H1 (cell line): ENCODE results near the gene IL18RAP. TPM values are rescaled to one million over a fixed set of nuclear protein-coding genes. Genes with fewer than 3 reads are reported as not detected.

Experiments
- CTCF ChIA-PET: fragments of 300-600 bp; sonication (Branson Sonifier 250); formaldehyde crosslinking; loops from one replicate; lab custom pipeline; 2021; ENCODE audit not compliant: partially characterized antibody; lab: Charles Lee
- POLR2A ChIA-PET: fragments of 300-600 bp; sonication (Branson Sonifier 250); formaldehyde crosslinking; loops from one replicate; lab custom pipeline; 2021; ENCODE audit warnings: inconsistent platforms; ENCODE audit not compliant: partially characterized antibody; lab: Charles Lee
- DNase-seq, 2 experiments: peaks; one replicate each; pipeline versions ENCODE4 v3.0.0 to v3.0.0-alpha.2; 2010 to 2022; ENCODE audit warnings: low spot score in 2 of 2, low read depth in 1 of 2, mixed read lengths in 1 of 2
- FAIRE-seq: peaks from 2 replicates; lab custom pipeline; 2011; peaks lifted over from hg19 to GRCh38; lab: Jason Lieb, UNC
- H2AFZ ChIP-seq: 2 replicates; pipeline ENCODE4 v1.8.1; 2012; ENCODE audit warnings: low read length, inconsistent platforms
- H2AK5ac ChIP-seq: 2 replicates; pipeline ENCODE4 v1.6.1; 2013; ENCODE audit warnings: low read depth, low read length
- H2BK120ac ChIP-seq: replicated peaks from 2 replicates; pipeline ENCODE3; 2013; ENCODE audit warnings: low read depth, low read length, inconsistent platforms
- H2BK12ac ChIP-seq: 2 replicates; pipeline ENCODE4 v1.6.1; 2013; ENCODE audit warnings: low read depth, low read length
- H2BK15ac ChIP-seq: 2 replicates; pipeline ENCODE4 v1.6.1; 2013; ENCODE audit warnings: low read length
- H2BK20ac ChIP-seq: 2 replicates; pipeline ENCODE4 v1.6.1; 2013; ENCODE audit warnings: low read length
- H2BK5ac ChIP-seq: 2 replicates; pipeline ENCODE4 v1.6.1; 2013; ENCODE audit warnings: low read depth, low read length
- H3K14ac ChIP-seq: 2 replicates; pipeline ENCODE4 v1.6.1; 2013; ENCODE audit warnings: inconsistent platforms; ENCODE audit not compliant: insufficient read length
- H3K18ac ChIP-seq: 2 replicates; pipeline ENCODE4 v1.6.1; 2013; ENCODE audit warnings: low read length; ENCODE audit errors: extremely low read depth
- H3K23ac ChIP-seq: 2 replicates; pipeline ENCODE4 v1.6.1; 2013; ENCODE audit warnings: inconsistent platforms; ENCODE audit not compliant: insufficient read length
- H3K23me2 ChIP-seq: 2 replicates; pipeline ENCODE4 v1.6.1; 2013; ENCODE audit warnings: low read depth, low read length
- H3K27ac ChIP-seq: 2 replicates; pipeline ENCODE4 v1.6.1; 2011; ENCODE audit warnings: low read depth, low read length, inconsistent platforms
- H3K27me3 ChIP-seq, 4 experiments: replicated peaks in 1 of 4; 1 replicate in 1 of 4; 2 replicates in 3 of 4; pipeline versions ENCODE4 v1.6.1 to v1.8.1; 2011 to 2013; ENCODE audit warnings: low read length in 3 of 4, mild to moderate bottlenecking in 3 of 4, inconsistent platforms in 2 of 4, mixed read lengths in 2 of 4, moderate library complexity in 1 of 4; ENCODE audit not compliant: control insufficient read depth in 3 of 4, insufficient read depth in 3 of 4; ENCODE audit errors: extremely low read depth in 1 of 4
- H3K36me3 ChIP-seq, 4 experiments: 2 replicates each; pipeline versions ENCODE4 v1.6.1 to v1.8.1; 2011 to 2013; ENCODE audit warnings: mild to moderate bottlenecking in 4 of 4, low read length in 3 of 4, moderate library complexity in 2 of 4, control low read depth in 1 of 4, inconsistent platforms in 1 of 4; ENCODE audit not compliant: insufficient read depth in 4 of 4, control insufficient read depth in 2 of 4
- H3K4ac ChIP-seq: replicated peaks from 2 replicates; pipeline ENCODE3; 2013; ENCODE audit warnings: low read length, low read depth, mixed read lengths, inconsistent platforms; ENCODE audit not compliant: insufficient read length
- H3K4me1 ChIP-seq, 4 experiments: replicated peaks in 1 of 4; 1 replicate in 1 of 4; 2 replicates in 3 of 4; pipeline versions ENCODE4 v1.6.1 to v1.8.1; 2011 to 2013; ENCODE audit warnings: low read length in 3 of 4, inconsistent platforms in 2 of 4, mixed read lengths in 1 of 4; ENCODE audit not compliant: insufficient read depth in 4 of 4, control insufficient read depth in 3 of 4
- H3K4me2 ChIP-seq, 2 experiments: 2 replicates each; pipeline versions ENCODE4 v1.6.1 to v1.8.1; 2011 to 2013; ENCODE audit warnings: low read depth in 2 of 2, low read length in 2 of 2, control low read depth in 1 of 2, inconsistent platforms in 1 of 2, mild to moderate bottlenecking in 1 of 2; ENCODE audit not compliant: insufficient read depth in 1 of 2
- H3K4me3 ChIP-seq, 4 experiments: fragments of 200-600, 300-600 bp in 1 of 4; sonication (generic), shearing (Covaris generic), sonication (Bioruptor Twin) in 1 of 4; 2 replicates each; pipeline versions ENCODE4 v1.5.1 to v1.8.1; 2011 to 2016; ENCODE audit warnings: low read length in 4 of 4, low read depth in 3 of 4, control low read depth in 2 of 4, inconsistent platforms in 2 of 4, mild to moderate bottlenecking in 2 of 4, mixed read lengths in 1 of 4, moderate library complexity in 1 of 4; ENCODE audit not compliant: insufficient read depth in 2 of 4; ENCODE audit errors: extremely low read depth in 1 of 4
- H3K56ac ChIP-seq: replicated peaks from 2 replicates; pipeline ENCODE3; 2013; ENCODE audit warnings: low read depth, mild to moderate bottlenecking, mixed read lengths, low read length, inconsistent platforms; ENCODE audit not compliant: insufficient read length
- H3K79me1 ChIP-seq: 2 replicates; pipeline ENCODE4 v1.6.1; 2013; ENCODE audit warnings: low read depth, low read length, control low read depth
- H3K79me2 ChIP-seq, 2 experiments: 2 replicates each; pipeline versions ENCODE4 v1.6.1 to v1.8.1; 2012 to 2013; ENCODE audit warnings: low read length in 2 of 2, mild to moderate bottlenecking in 2 of 2, inconsistent platforms in 1 of 2; ENCODE audit not compliant: insufficient read depth in 2 of 2, control insufficient read depth in 1 of 2
- H3K9ac ChIP-seq, 4 experiments: replicated peaks in 1 of 4; 1 replicate in 1 of 4; 2 replicates in 3 of 4; pipeline versions ENCODE4 v1.6.1 to v1.8.1; 2011 to 2013; ENCODE audit warnings: low read depth in 3 of 4, low read length in 3 of 4, control low read depth in 2 of 4, mild to moderate bottlenecking in 2 of 4, moderate library complexity in 2 of 4, inconsistent platforms in 1 of 4; ENCODE audit errors: extremely low read depth in 1 of 4
- H3K9me3 ChIP-seq, 2 experiments: 2 replicates each; pipeline versions ENCODE4 v1.6.1 to v1.8.1; 2012 to 2013; ENCODE audit warnings: mild to moderate bottlenecking in 2 of 2, moderate library complexity in 2 of 2, control low read depth in 1 of 2, inconsistent platforms in 1 of 2, low read depth in 1 of 2, low read length in 1 of 2, mixed read lengths in 1 of 2; ENCODE audit not compliant: insufficient read depth in 2 of 2
- H4K20me1 ChIP-seq, 2 experiments: replicated peaks in 1 of 2; 2 replicates each; pipeline versions ENCODE3 to v1.8.1; 2011 to 2013; ENCODE audit warnings: inconsistent platforms in 2 of 2, low read length in 2 of 2, mild to moderate bottlenecking in 1 of 2; ENCODE audit not compliant: insufficient read depth in 2 of 2, control insufficient read depth in 1 of 2
- H4K5ac ChIP-seq: 2 replicates; pipeline ENCODE4 v1.6.1; 2013; ENCODE audit warnings: low read length, low read depth, mixed read lengths, inconsistent platforms; ENCODE audit not compliant: insufficient read length
- H4K8ac ChIP-seq: 2 replicates; pipeline ENCODE4 v1.8.0; 2013; ENCODE audit warnings: mild to moderate bottlenecking, moderate library complexity, low read length, inconsistent platforms; ENCODE audit not compliant: insufficient read depth; ENCODE audit errors: extremely low read depth
- H4K91ac ChIP-seq: replicated peaks from 2 replicates; pipeline ENCODE3; 2013; ENCODE audit warnings: low read length, mixed read lengths, inconsistent platforms; ENCODE audit not compliant: insufficient read length
- BCL11A ChIP-seq, 2 experiments: IDR thresholded peaks; one replicate each; pipeline ENCODE4 v1.6.1; 2011; ENCODE audit warnings: low read depth in 2 of 2, low read length in 2 of 2, mild to moderate bottlenecking in 2 of 2
- CBX5 ChIP-seq: fragments of 300-800, 300-1000 bp; sonication (generic); IDR thresholded peaks from 2 replicates; pipeline ENCODE4 v1.7.1; 2016; ENCODE audit warnings: antibody characterized with exemption, low read length, low read depth
- CHD1 ChIP-seq: IDR thresholded peaks from 2 replicates; pipeline ENCODE4 v1.6.1; 2012; ENCODE audit warnings: low read depth, low read length, improper control_type of control experiment
- PHF8 ChIP-seq: fragments of 200-600 bp; sonication (generic); conservative IDR thresholded peaks from 2 replicates; pipeline ENCODE4 v1.7.1; 2012; ENCODE audit warnings: low read depth, mild to moderate bottlenecking, inconsistent platforms, low read length, moderate library complexity
- POU5F1 ChIP-seq: IDR thresholded peaks from 2 replicates; pipeline ENCODE4 v1.6.1; 2011; ENCODE audit warnings: low read depth, mild to moderate bottlenecking, low read length, moderate library complexity
- SAP30 ChIP-seq: fragments of 300-600 bp; sonication (generic); IDR thresholded peaks from 2 replicates; pipeline ENCODE4 v1.7.1; 2012; ENCODE audit warnings: low read length, moderate library complexity, mild to moderate bottlenecking, inconsistent platforms; ENCODE audit not compliant: insufficient read depth, insufficient replicate concordance
- SP2 ChIP-seq: IDR thresholded peaks from 2 replicates; pipeline ENCODE4 v1.6.1; 2012; ENCODE audit warnings: mild to moderate bottlenecking, low read length, inconsistent platforms
- SRF ChIP-seq: IDR thresholded peaks from 2 replicates; pipeline ENCODE4 v1.6.1; 2011; ENCODE audit warnings: mild to moderate bottlenecking, low read depth, low read length, moderate library complexity
- TAF1 ChIP-seq: IDR thresholded peaks from 2 replicates; pipeline ENCODE4 v1.6.1; 2011; ENCODE audit warnings: mild to moderate bottlenecking, low read depth, low read length
- WGBS, 2 experiments: shearing (Covaris generic) in 1 of 2; methylation state at CpG; one replicate each; pipeline versions ENCODE4 v1.1.6 to v1.1.7; 2013 to 2015; ENCODE audit warnings: low lambda C conversion rate in 2 of 2, mixed read lengths in 2 of 2, inconsistent platforms in 1 of 2, low coverage in 1 of 2, missing lambda C conversion rate in 1 of 2; ENCODE audit not compliant: insufficient replicate concordance in 2 of 2, insufficient coverage in 1 of 2, insufficient read length in 1 of 2; ENCODE audit errors: extremely low coverage in 1 of 2, missing lambda C conversion rate in 1 of 2; 5-methylcytosine and 5-hydroxymethylcytosine counted together
- polyA plus RNA-seq, 7 experiments: library from polyadenylated mRNA; depleted of rRNA in 3 of 7; stranded (reverse) in 5 of 7; unstranded in 2 of 7; fragments of >200 nt in 5 of 7; fragments of 200-250 nt in 2 of 7; gene quantifications; 1 replicate in 5 of 7; 2 replicates in 1 of 7; 4 replicates in 1 of 7; pipeline versions ENCODE4 v1.2.1 to v1.2.3, GENCODE V29; 2011 to 2013; ENCODE audit warnings: missing spikeins in 2 of 7, mixed read lengths in 2 of 7
- total RNA-seq: library from RNA; stranded (reverse); fragmentation: NEBNext Ultra II Directional; extraction: Animal tissue kit (Norgen Biotek cat#: 25700); gene quantifications from 2 replicates; pipeline ENCODE4 v1.2.1, GENCODE V29; 2021
- TF ChIP-seq, protein P1 (sequence below): IDR thresholded peaks from 2 replicates; pipeline ENCODE4 v1.6.1; 2012; ENCODE audit warnings: inconsistent platforms

Gene IL18RAP
- total and polyA plus RNA-seq, 2 of the 8 experiments (the other 6 are each of a cell fraction or from before 2014, with no cell fraction given), result not detected

DNA sequence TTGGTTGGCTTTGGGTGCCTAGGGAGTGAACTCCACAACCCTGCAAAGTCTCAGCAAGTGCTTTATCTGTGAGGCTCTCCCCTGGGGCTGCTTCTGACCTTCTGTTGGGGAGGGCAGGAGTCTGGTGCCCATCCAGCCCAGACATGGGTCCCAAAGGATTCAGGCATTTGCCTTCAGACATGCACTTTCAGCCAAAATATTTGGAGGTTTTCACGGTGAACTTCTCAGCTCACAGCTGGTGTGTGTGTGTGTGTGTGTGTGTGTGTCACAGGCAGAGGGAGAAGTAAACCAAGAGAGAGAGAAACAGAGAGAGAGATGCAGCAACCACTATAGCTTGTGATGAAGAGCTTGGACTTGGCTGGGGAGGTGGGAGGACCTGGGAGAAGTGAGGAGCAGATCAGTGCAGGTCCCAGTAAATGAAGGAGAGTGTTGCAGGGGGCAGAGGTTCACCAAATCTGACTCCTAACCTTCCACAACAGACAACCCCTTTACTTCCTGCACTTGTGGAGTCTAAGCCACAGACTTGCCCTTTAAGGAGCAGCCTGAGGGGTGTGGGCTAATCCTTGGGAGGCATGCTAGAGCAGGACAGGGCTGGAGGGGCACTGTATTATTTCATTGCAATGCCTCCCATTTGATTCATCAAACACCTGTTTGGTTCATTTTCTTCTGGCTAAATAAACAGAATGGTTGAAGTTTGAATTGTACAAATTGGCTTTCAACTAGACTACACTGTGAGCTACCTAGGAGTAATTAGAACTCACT lies 64.2 kb downstream of the IL18RAP start:
- Histone ChIP-seq H3K27ac (no peak overlapping the region), H3K23me2 (no peaks in the 10 kb centered on the region; the same call in 1 of the 2 replicates), H3K9me3 (no peaks in the 10 kb centered on the region), H2BK12ac (no peak overlapping the region), H3K4me1 (peaks cover 0 to 3% (median under 1%) of the 10 kb centered on the region in 4 experiments; a peak in 2 of 7 replicates), H3K9ac (no peak overlapping the region), H2BK5ac (no peak overlapping the region), H4K20me1 (no peaks in the 10 kb centered on the region), H2BK15ac (no peak overlapping the region), H3K23ac (no peak overlapping the region), H2BK120ac (no peak overlapping the region), H3K4me2 (no peak overlapping the region), H2AFZ (peak overlapping the region; percentile 62; the same call in 1 of the 2 replicates), H3K56ac (no peak overlapping the region), H2BK20ac (no peak overlapping the region), H4K5ac (no peak overlapping the region), H3K4me3 (no peak overlapping the region), H3K27me3 (0 out of 7 replicates have a peak, but pooled peaks cover 0 to 2% (median 0%) of the 10 kb centered on the region in 4 experiments), H4K8ac (no peak overlapping the region), H3K79me2 (no peaks in the 10 kb centered on the region), H3K14ac (no peak overlapping the region), H4K91ac (no peak overlapping the region), H3K36me3 (no peaks in the 10 kb centered on the region), H3K4ac (no peak overlapping the region), H3K79me1 (no peaks in the 10 kb centered on the region), H2AK5ac (no peak overlapping the region), H3K18ac (no peak overlapping the region)
- DNase-seq (no peak), FAIRE-seq (no peak)
- POLR2A ChIA-PET, result no interaction called here
- CTCF ChIA-PET, result interaction anchor here (1.0 to 7.1 kb wide), 4 partner anchors 9 to 124 kb away, joined by 3 to 54 read pairs (median 4); partner anchors contain the start of gene SLC9A4
- WGBS, 2 experiments, result 83% methylated on average over 1 of the region's 1 CpG; no CpG with 5 or more reads in 1 of the 2 experiments
- no peak for TF ChIP-seq TAF1
- no peak for TF ChIP-seq SP2
- TF ChIP-seq PHF8, result no peak
- no peak for TF ChIP-seq SAP30
- no peak for TF ChIP-seq BCL11A (IDR thresholded peaks at IDR 0.05; ENCODE audit: low read depth in 2 of 2, low read length in 2 of 2)
- no peak for TF ChIP-seq CBX5
- TF ChIP-seq, protein P1, sequence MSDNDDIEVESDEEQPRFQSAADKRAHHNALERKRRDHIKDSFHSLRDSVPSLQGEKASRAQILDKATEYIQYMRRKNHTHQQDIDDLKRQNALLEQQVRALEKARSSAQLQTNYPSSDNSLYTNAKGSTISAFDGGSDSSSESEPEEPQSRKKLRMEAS, result no peak
- no peak for TF ChIP-seq POU5F1
- no peak for TF ChIP-seq CHD1
- TF ChIP-seq SRF, result no peak
